HG03354 (cell line): ENCODE measurements around the gene POMGNT2.
"Not testable (repeated sequence)": the region's sequence is repeated elsewhere in the genome, so short reads cannot be mapped to it uniquely, and the experiment has no call there.

ENCODE experiments used
- ATAC-seq: cut with Tn5 transposase; IDR thresholded peaks from one replicate; pipeline ENCODE4 v1.9.1; 2021; ENCODE audit warnings: mild to moderate bottlenecking; ENCODE audit not compliant: unreplicated experiment, poor library complexity, severe bottlenecking

The POMGNT2 gene

DNA sequence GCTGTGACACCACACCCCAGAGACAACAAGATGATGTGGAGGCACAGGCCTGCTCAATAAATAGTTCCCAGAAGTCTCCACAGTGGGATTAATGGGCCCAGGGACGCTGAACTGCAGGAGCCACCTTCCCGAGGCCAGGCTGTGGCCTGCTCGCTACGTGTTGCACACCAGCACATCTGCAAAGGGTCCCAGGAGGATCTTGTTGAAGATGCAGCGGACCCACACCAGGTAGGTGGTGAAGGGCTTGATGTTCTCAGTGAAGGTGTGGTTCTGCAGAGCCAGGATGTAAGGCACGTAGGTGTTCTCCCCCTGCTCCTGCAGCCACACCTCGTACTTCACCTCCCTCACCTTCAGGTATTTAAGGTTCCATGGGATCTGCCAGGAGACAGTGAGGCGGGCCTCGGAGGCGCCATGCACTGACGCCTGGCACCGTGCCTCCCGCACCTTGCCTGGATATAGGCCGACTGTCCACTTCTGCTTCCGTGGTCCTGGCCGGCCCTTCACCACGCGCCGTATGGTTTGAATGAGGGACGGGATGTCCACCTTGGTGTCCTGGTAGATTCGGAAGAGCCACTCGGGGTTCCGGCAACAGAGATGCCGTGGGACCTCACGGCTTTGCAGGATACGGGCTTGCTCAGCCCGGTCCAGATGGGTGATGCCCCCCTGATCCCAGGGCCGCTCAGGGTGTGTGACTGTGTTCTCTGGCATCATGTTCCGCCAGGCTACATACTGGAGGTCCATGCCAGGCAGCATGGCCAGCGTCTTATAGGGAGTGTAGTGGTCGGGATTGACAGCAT lies 26.1 kb downstream of the POMGNT2 start:
- no peak for ATAC-seq

DNA sequence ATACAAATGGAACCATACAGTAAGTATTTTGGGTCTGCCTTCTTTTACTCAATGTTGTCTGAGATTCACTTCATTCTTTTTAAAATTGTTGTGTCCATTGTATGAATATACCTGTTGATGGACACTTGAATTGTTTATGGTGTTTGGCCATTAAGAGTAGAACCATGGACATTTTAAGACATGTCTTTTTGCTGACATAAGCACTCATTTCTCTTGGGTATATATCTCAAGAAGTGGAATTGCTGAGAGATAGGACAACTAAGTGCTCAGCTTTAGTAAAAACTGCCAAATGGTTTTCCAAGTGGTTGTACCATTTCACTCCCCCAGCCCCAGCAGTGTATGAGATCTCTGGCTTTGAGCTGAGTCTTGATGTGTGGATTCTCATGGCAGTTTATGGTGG lies 28.2 kb downstream of the POMGNT2 start:
- no peak for ATAC-seq

DNA sequence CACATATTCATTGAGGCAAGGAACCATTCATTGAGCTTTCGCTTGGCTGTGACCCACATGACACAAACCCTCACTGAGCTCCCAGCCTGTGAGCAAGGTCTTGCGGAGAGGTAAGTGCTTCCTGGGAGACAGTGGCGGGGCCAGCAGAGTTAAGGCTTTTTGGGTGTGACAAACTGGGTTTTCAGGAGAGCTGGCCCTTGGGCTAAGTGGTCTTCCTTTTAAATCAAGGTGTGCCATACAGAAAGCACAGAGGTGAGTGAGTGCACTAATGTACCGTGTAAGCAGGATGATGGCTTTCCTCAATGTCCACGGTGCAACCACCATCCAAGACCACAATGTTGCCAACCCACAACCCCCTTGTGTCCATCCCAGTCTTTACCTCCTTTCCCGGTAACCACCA lies 28.6 kb downstream of the POMGNT2 start:
- no peak for ATAC-seq

DNA sequence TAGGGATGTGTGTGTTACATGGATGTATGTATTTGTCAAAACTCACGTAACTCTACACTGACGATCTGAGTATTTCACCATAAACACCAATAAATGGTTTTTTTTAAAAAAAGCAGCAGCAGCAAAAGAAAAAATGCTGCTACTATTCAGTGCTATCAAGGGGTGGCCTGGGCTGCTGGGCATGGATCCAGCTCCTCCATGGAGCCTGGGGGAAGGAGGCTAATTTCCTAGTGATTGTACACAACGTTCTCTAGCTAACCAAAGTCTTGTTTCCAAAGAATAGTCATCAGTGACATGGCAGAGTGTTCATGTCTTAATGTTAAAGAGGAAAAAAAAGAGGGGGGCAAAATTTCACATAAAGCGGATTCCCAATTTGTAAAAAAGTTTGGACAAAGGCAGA lies 29.0 kb downstream of the POMGNT2 start:
- no peak for ATAC-seq

DNA sequence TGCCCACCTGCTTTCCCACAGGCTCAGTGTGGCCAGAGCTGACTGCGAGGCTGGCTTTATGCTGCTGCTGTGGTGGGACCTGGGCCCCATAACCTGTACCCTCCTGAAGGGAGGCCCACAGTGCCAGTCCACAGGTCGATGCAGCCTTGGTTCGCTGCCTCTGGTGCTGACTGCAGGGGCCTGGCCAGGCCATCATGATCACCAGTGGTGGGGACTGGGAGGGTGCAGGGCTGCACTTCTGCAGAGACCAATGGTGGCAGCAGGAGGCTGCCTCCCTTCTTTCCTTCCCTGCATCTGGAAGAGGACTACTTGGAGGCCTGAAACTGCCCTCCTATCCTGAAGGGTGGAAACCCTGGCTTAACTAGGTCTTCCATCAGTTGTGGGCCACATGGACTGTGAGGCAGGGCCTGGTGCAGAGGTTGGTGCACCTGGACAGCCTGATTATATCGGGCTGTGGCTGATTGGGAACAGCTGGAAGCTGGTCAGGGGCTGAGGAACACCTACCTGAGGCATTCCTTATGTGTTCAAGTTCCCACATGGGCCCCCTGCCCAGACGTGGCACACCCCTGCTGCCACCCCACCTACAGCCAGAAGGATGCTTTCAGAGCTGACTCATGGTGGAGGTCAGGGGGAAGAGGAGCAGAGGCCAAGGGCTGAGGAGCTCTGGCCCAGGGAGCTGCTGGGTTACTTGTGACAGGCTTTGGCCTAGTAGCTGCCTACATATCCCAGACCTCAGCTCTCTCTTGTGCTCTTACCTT lies 29.8 kb downstream of the POMGNT2 start:
- no peak for ATAC-seq

DNA sequence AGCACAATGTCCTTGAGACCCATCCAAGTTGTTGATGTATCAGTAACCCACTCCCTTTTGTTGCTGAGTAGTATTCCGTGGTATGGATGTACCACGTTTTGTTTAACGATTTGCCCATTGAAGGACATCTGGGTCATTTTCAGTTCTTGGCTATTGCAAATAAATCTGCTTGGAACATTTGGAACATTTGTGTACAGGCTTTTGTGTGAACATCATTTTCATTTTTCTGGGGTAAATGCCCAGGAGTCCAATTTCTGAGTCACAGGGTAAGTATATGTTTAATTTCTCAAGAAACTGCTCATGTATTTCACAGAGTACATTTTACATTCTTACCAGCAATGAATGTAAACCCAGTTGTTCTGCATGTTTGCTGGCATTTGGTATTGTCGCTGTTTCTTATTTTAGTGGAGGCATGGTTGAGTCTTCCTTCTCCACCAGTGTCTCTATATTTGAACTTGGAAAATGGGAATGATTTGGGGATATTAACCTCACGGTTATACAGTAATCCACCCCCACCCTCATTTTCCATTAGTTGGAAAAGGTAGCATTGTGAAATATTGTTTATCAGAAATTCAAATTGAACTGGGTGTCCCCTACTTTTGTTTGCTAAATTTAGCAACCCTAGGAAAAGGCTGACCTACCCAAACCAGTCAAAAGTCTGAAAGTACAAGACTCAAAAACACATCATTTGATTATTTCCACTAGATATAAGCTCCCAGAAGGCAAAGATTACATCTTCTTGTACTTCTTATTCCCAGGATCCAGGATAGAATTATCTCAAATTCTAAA lies 30.8 kb downstream of the POMGNT2 start:
- ATAC-seq, result no peak

DNA sequence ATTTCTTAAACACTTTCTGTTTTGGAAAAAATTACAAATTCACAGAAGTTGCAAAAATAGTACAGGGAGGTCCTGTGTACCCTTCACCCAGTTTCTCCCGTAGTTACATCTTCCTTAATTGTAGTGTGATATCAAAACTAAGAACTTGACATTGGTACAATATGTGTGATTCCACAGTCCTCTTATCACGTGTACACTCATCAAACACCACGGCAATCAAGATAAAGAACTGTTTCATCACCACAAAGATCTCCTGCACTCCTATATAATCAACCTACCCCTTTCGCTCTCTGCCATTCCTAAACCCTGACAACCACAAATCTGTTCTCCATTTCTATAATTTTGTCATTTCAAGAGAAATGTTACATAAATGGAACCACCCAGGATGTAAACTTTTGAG lies 31.4 kb downstream of the POMGNT2 start:
- ATAC-seq, result no peak

DNA sequence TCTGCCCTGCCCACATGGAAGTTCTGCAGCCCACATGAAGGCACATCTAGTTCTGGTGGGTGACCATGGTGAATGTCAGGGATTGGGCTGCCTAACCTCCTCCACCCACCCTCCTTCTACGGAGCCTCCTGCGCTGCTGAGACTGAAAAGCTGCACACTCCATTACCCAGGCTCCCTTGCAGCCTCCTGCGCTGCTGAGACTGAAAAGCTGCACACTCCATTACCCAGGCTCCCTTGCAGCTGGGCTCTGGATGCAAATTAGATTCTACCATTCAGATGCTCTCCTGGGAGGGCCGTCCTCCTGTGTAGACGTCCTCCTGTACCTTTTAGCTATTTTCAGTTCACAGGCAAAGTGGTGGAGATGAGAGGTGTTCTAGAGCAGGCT lies 32.1 kb downstream of the POMGNT2 start:
- no peak for ATAC-seq

DNA sequence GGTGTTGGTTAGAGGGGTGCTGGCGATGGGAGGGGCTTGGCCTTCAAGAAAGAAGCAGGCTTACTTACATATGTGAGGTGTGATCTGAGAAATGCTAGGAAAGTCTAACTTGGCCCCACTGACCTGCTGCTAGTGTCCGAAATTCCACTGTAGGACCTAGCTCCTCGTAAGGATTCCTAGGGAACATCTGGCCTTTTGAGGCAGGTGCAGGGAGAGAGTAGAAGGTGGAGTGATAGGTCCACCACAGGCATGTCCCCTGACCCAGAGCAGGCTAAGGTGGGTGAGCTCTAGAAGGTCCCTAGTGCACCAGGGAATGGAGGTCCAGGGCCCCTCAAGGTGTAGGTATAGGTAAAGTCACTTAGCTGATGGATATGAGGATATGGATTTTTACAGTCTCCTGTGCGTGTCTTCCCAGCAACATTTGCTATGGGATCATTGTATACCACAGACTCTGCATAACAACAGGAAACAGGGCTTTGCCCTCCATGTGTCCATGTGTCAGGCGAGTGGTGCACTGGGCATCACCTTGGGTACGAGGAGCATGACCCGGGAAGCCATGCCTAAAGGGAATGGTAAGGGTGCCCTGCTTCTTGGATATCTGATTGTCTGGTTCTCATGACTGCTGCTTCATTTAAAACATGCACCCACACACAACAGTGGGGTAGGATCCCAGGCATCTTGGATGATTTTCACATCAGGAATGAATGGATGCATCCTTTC lies 32.6 kb downstream of the POMGNT2 start:
- ATAC-seq, result no peak

DNA sequence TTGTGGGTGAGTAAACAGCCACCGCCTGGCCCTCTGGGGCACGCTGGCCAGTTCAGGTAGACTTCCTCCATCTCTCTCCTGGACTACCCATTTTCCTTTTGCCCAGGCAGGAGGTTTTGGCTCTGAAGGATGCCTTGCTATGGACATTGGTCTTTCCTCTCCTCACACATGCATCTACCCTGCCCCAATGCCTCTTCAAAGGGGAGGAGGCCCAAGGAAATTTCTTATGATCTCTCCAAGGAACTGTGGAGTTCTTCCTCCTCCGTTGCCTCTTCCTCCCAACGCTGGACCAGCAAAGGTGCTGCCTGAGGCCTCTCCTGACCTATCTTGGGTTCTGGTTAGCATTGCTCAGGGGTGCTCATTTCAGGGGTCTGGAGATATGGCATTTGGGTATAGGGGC lies 33.5 kb downstream of the POMGNT2 start:
- no peak for ATAC-seq

DNA sequence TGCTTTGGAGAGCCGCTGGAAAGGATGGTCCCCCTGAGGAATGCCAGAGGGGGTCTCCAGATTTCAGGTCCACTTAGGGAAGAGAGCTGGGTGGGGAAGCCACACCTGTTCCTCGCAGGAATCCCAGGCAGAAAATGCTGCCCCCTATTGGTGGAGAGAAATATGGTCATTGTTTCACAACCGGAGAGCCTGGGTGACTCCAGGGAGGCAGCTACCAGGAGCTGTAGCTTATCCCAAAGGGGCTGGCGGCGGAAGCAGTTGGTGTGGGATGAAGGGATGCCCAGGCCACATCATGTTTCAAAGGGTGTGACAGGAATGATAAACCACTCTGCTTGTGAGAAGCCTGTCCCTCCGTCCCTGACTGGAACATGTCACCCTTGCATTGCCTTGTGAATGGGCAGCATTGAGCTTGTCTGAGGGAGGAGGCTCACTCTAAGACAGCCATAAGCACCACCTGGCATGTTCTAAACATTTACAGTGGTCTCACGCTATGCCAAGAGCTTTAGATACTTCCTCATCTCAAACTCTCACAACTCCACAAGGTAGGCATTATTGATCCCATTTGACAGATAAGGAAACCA lies 34.5 kb downstream of the POMGNT2 start:
- ATAC-seq, result no peak

DNA sequence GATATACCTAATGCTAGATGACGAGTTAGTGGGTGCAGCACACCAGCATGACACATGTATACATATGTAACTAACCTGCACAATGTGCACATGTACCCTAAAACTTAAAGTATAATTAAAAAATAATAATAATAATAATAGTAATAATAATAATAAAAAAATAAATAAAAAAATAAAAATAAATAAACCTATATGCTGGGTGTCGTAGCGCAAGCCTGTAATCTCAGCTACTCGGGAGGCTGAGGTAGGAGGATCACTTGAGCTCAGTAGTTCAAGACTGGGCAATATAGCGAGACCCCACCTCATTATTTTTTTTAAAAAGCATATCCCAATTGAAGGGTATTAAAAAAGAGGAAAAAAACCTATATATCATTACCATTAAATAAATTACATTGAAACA lies 35.2 kb downstream of the POMGNT2 start:
- ATAC-seq, result not testable (repeated sequence)

DNA sequence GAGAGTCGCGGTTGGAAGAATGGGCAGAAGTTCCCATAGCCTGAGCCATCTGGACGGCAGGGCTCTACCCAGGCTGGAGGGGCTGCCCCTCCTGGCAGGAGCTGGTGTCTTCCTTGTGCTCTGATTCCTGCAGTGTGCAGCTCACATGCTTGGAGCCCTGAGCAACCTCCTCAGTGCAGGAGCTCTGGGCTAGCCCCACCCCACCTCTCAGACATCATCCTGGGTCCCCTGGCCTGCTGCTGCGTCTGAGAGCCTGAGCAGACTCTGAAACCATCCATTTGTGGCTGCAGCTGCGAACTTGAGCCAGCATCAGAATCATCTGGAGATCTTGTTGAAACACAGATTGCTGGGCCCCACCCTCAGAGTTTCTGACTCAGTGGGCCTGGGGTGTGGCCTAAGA lies 42.8 kb downstream of the POMGNT2 start:
- ATAC-seq, result no peak

DNA sequence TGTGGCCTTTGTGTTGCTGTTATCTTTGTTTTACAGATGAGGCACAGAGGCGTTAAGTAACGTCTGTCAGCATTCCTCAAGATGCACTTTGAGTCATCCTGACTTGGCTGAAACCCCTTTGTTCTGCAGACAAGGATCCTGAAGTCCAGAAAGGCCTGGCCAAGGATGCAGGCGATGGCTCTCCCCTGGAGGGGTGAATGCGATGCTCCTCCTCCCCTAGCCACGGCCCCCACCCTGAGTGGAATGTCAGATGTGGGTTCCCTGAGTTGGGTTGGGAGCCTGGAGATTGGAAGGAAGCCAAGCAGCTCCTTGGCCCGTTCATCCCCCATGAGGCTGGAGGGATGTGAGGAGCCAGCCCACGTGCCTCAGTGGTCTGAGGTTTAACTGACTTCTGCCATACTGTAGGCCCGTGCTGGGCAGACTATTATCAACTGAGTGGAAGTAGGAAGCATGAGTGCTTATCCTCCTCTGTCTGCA lies 43.3 kb downstream of the POMGNT2 start:
- ATAC-seq, result no peak

DNA sequence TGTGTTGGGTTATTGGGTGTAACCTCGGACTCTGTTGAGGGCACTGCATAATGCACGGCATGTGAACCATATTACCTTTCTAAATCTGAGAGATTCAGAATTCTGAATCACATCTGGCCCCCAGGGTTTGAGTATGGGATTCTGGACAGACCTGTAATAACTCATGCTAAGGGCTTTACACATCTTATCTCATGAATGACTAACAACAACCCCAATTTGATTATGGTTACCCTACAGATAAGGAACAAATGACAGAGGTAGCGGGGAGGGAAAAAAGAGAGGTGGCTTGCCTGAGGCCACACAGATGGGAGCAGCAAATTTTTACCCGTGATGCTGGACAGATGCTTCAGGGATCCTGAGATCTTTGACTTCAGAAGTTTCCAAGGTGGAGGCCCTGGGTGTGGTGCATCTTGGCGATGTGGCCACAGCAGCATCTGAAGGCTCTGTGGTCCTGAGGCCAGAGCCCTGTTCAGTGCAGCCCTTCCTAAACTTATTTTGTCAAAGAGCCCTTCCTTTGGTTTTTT lies 43.8 kb downstream of the POMGNT2 start:
- no peak for ATAC-seq

DNA sequence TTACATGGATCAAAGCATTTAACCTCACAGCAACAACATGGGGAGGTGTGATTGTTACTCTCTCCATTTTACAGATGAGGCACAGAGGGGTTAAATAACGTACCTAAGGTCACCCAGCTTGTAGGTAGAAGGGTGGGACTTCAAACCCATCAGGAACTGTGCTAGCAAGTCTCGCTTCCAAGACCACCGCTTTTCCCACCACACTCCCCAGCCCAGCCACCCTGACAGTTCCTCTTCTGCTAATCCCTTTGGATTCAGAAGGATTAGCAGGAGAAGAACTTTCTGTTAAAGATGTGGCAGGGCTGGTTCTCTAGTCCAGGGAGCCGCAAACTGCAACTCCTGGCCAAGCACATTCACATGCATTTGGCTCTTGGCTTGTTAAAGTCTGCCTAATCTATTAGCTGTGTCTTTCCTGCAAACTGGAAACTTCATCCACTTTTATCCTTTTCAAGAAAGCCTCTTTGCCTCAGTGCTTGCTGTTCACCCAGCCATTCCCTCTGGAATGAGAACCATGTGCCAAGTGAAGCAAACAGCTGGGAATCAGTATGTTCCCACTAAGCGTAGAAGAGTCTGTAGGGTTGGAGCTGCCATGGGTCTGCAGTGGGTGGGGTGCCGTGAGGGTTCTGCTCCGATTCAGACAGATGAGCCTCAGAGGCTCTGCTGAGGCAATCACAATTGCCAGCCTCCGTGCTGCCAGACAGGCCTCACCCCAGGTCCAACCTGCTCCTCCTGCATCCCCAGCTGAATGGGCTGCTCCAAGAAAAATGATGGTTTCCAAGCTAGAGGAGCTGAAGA lies 44.6 kb downstream of the POMGNT2 start:
- ATAC-seq, result no peak

DNA sequence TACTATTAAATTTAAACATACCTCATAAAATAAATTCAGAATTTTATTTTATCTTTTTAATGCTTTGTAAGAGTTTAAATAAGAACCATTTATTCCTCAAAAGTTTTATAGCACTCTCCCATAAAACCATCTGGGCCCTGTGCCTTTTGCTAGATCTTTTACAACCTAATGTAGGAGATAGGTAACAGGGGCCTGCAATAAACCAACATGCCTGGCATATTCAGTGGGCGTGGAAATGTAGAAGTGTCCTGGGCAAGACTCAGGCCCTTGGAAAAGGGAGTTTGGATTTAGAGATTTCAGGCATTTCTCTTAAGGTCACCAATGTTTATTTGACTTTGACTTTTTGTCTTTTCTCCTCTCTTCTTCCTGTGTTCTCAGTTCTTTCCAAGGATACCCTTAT lies 46.4 kb downstream of the POMGNT2 start:
- ATAC-seq, result no peak
